CD14-positive monocyte (primary cell): ENCODE measurements around the gene GOLPH3L. TPM values are rescaled to one million over a fixed set of nuclear protein-coding genes. Genes with fewer than 3 reads are reported as not detected.
"Not testable (repeated sequence)": the region's sequence is repeated elsewhere in the genome, so short reads cannot be mapped to it uniquely, and the experiment has no call there.

ENCODE experiments used
- DNase-seq, 3 donors: peaks; one replicate each; pipeline ENCODE4 v3.0.0-alpha.2; 2011 to 2022
- H2AFZ ChIP-seq: 2 replicates; pipeline ENCODE4 v1.6.0; 2012; ENCODE audit warnings: mild to moderate bottlenecking, low read depth, low read length, inconsistent platforms; ENCODE audit not compliant: insufficient read depth, poor library complexity, severe bottlenecking
- H3K27ac ChIP-seq, 2 donors: 1 replicate in 1 of 2; 2 replicates in 1 of 2; pipeline ENCODE4 v1.5.1; 2012 to 2013; ENCODE audit warnings: low read length in 2 of 2, control low read depth in 1 of 2, inconsistent platforms in 1 of 2, low read depth in 1 of 2, mild to moderate bottlenecking in 1 of 2
- H3K27me3 ChIP-seq, 2 donors: one replicate each; pipeline versions ENCODE4 v1.6.0 to v1.6.1; 2011 to 2013; ENCODE audit warnings: low read length in 2 of 2; ENCODE audit not compliant: control insufficient read depth in 2 of 2, insufficient read depth in 2 of 2
- H3K36me3 ChIP-seq, 2 donors: replicated peaks in 1 of 2; 1 replicate in 1 of 2; 2 replicates in 1 of 2; pipeline versions ENCODE4 v1.5.1 to v1.6.1; 2012 to 2013; ENCODE audit warnings: low read length in 2 of 2, control low read depth in 1 of 2, inconsistent platforms in 1 of 2, mild to moderate bottlenecking in 1 of 2; ENCODE audit not compliant: insufficient read depth in 2 of 2, control insufficient read depth in 1 of 2
- H3K4me1 ChIP-seq, 2 donors: 1 replicate in 1 of 2; 2 replicates in 1 of 2; pipeline versions ENCODE4 v1.5.1 to v1.6.1; 2012 to 2013; ENCODE audit warnings: low read length in 2 of 2, control low read depth in 1 of 2, inconsistent platforms in 1 of 2, mild to moderate bottlenecking in 1 of 2, moderate library complexity in 1 of 2; ENCODE audit not compliant: insufficient read depth in 2 of 2, control insufficient read depth in 1 of 2
- H3K4me2 ChIP-seq: replicated peaks from 2 replicates; pipeline ENCODE3; 2012; ENCODE audit warnings: low read length, moderate library complexity, mild to moderate bottlenecking; ENCODE audit not compliant: poor library complexity, severe bottlenecking; ENCODE audit errors: extremely low read depth
- H3K4me3 ChIP-seq, 3 experiments: fragments of 200-600 bp in 1 of 3; sonication (generic) in 1 of 3; replicated peaks in 1 of 3; 1 replicate in 2 of 3; 2 replicates in 1 of 3; pipeline ENCODE4 v1.5.1; 2011 to 2013; ENCODE audit warnings: low read length in 3 of 3, mild to moderate bottlenecking in 3 of 3, control low read depth in 2 of 3, low read depth in 2 of 3, inconsistent platforms in 1 of 3, moderate library complexity in 1 of 3
- H3K79me2 ChIP-seq: 2 replicates; pipeline ENCODE4 v1.6.0; 2012; ENCODE audit warnings: mild to moderate bottlenecking, control low read depth, inconsistent platforms, low read length, moderate library complexity; ENCODE audit not compliant: insufficient read depth
- H3K9ac ChIP-seq: 2 replicates; pipeline ENCODE4 v1.6.0; 2017; ENCODE audit warnings: low read length, mild to moderate bottlenecking; ENCODE audit not compliant: insufficient read depth, poor library complexity, severe bottlenecking
- H3K9me3 ChIP-seq, 2 donors: replicated peaks in 1 of 2; 1 replicate in 1 of 2; 2 replicates in 1 of 2; pipeline versions ENCODE4 v1.5.1 to v1.6.1; 2012 to 2013; ENCODE audit warnings: low read length in 2 of 2, control low read depth in 1 of 2; ENCODE audit not compliant: control insufficient read depth in 1 of 2, insufficient read depth in 1 of 2
- H4K20me1 ChIP-seq: 2 replicates; pipeline ENCODE4 v1.6.0; 2012; ENCODE audit warnings: mild to moderate bottlenecking, low read length, control low read depth, moderate library complexity; ENCODE audit not compliant: insufficient read depth
- H3K27ac Mint-ChIP-seq, 7 donors: one replicate each; pipeline ENCODE4 v1.8.0; 2020; ENCODE audit warnings: mild to moderate bottlenecking in 7 of 7, mixed read lengths in 7 of 7, moderate library complexity in 6 of 7, inconsistent platforms in 2 of 7
- H3K27me3 Mint-ChIP-seq, 3 donors: one replicate each; pipeline ENCODE4 v1.8.0; 2021 to 2022; ENCODE audit warnings: low read depth in 3 of 3, mild to moderate bottlenecking in 3 of 3, mixed read lengths in 3 of 3, moderate library complexity in 3 of 3, inconsistent platforms in 1 of 3
- H3K36me3 Mint-ChIP-seq, 2 donors: one replicate each; pipeline ENCODE4 v1.8.0; 2020; ENCODE audit warnings: mixed read lengths in 2 of 2, inconsistent platforms in 1 of 2, mild to moderate bottlenecking in 1 of 2
- H3K4me1 Mint-ChIP-seq: one replicate; pipeline ENCODE4 v1.8.0; 2020; ENCODE audit warnings: mild to moderate bottlenecking, mixed read lengths
- H3K4me3 Mint-ChIP-seq, 2 donors: one replicate each; pipeline ENCODE4 v1.8.0; 2020; ENCODE audit warnings: mild to moderate bottlenecking in 2 of 2, mixed read lengths in 2 of 2, moderate library complexity in 1 of 2
- H3K9me3 Mint-ChIP-seq, 7 donors: one replicate each; pipeline ENCODE4 v1.8.0; 2020 to 2022; ENCODE audit warnings: mixed read lengths in 7 of 7, mild to moderate bottlenecking in 6 of 7, moderate library complexity in 6 of 7, inconsistent platforms in 2 of 7
- WGBS: methylation state at CpG from one replicate; pipeline ENCODE4 v1.1.5; 2013; ENCODE audit warnings: missing lambda C conversion rate; ENCODE audit not compliant: insufficient coverage; 5-methylcytosine and 5-hydroxymethylcytosine counted together
- intact Hi-C, 2 donors: fragments of 100-400 bp; cut with micrococcal nuclease; formaldehyde crosslinking; loops; one replicate each; pipeline versions ENCODE4 v1.15.0 to v1.15.1; 2023
- polyA plus RNA-seq, 3 donors: library from polyadenylated mRNA; depleted of rRNA in 1 of 3; unstranded in 2 of 3; stranded (reverse) in 1 of 3; fragments of 300-500 nt in 2 of 3; fragments of >200 nt in 1 of 3; fragmentation: Illumina TruSeq in 2 of 3; gene quantifications; 1 replicate in 2 of 3; 2 replicates in 1 of 3; pipeline ENCODE4 v1.2.3, GENCODE V29; 2012 to 2021
- TF ChIP-seq, protein P1 (sequence below): fragments of 200-600 bp; IDR thresholded peaks from one replicate; pipeline ENCODE4 v1.8.0; 2022; ENCODE audit warnings: antibody characterized with exemption, mild to moderate bottlenecking

GOLPH3L gene
- polyA plus RNA-seq, 3 donors = 1.5 to 9.7 (median 4.7) TPM

DNA sequence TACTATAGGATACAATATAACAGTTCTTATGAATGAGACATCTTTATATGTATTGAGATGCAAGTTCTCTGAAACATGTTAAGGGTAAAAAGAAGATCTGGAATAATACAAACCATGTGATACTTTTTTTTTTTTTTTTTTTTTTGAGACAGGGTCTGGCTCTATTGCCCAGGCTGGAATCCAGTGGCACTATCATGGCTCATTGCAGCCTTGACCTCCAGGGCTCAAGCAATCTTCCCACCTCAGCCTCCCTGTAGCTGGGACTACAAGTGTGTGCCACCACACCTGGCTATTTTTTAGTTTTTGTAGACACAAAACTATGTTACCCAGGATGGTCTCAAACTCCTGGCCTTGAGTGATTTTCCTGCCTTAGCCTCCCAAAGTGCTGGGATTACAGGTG, 95.4 kb downstream of the GOLPH3L start:
- Histone ChIP-seq H4K20me1 (no peaks in the 10 kb centered on the region), H3K9ac (no peak overlapping the region), H3K4me3 (no peak overlapping the region), H3K4me1 (peaks cover 20 to 22% of the 10 kb centered on the region in 2 donors), H3K4me2 (no peak overlapping the region), H3K9me3 (no peaks in the 10 kb centered on the region), H2AFZ (no peak overlapping the region), H3K27ac (no peak overlapping the region), H3K27me3 (no peaks in the 10 kb centered on the region), H3K36me3 (no peaks in the 10 kb centered on the region), H3K79me2 (no peaks in the 10 kb centered on the region)
- Mint-ChIP-seq H3K9me3 (no peaks in the 10 kb centered on the region), H3K4me3 (no peak overlapping the region), H3K4me1 (peaks cover 24% of the 10 kb centered on the region), H3K36me3 (peaks cover 15% of the 10 kb centered on the region in 2 donors), H3K27ac (peak overlapping the region in 1 of 7 donors; percentile 65), H3K27me3 (peaks cover 0 to 2% (median 0%) of the 10 kb centered on the region in 3 donors)
- TF ChIP-seq, protein P1, sequence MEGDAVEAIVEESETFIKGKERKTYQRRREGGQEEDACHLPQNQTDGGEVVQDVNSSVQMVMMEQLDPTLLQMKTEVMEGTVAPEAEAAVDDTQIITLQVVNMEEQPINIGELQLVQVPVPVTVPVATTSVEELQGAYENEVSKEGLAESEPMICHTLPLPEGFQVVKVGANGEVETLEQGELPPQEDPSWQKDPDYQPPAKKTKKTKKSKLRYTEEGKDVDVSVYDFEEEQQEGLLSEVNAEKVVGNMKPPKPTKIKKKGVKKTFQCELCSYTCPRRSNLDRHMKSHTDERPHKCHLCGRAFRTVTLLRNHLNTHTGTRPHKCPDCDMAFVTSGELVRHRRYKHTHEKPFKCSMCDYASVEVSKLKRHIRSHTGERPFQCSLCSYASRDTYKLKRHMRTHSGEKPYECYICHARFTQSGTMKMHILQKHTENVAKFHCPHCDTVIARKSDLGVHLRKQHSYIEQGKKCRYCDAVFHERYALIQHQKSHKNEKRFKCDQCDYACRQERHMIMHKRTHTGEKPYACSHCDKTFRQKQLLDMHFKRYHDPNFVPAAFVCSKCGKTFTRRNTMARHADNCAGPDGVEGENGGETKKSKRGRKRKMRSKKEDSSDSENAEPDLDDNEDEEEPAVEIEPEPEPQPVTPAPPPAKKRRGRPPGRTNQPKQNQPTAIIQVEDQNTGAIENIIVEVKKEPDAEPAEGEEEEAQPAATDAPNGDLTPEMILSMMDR = no peak
- no peak for DNase-seq
- intact Hi-C loops = no loop called here

DNA sequence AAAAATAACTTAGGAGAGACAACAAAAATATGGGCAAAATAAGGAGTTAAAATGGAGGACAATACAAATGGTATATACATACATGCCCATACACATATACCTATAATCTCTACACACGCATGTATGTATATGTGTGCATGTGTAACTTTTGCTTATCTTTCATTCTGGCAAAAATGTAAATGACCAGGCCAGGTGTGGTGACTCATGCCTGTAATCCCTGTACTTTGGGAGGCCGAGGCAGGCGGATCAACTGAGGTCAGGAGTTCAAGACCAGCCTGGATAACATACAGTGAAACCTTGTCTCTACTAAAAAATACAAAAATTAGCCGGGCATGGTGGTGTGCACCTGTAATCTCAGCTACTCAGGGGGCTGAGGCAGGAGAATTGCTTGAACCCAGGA, 98.6 kb downstream of the GOLPH3L start:
- peak overlapping the region in 1 of 7 donors; percentile 7 for H3K27ac Mint-ChIP-seq
- H3K79me2 ChIP-seq, H3K4me1 ChIP-seq, H3K27me3 Mint-ChIP-seq, H3K4me3 Mint-ChIP-seq, H2AFZ ChIP-seq, H3K9ac ChIP-seq, H4K20me1 ChIP-seq, H3K9me3 Mint-ChIP-seq, H3K4me3 ChIP-seq, H3K27ac ChIP-seq, DNase-seq, H3K36me3 ChIP-seq, intact Hi-C loops, H3K4me2 ChIP-seq, H3K9me3 ChIP-seq, H3K27me3 ChIP-seq: not testable (repeated sequence)
- peaks cover 22% of the 10 kb centered on the region for H3K4me1 Mint-ChIP-seq
- 94% methylated on average over 2 of the region's 4 CpGs for WGBS
- H3K36me3 Mint-ChIP-seq = peaks cover 13 to 22% of the 10 kb centered on the region in 2 donors
